HG03521 (cell line): Measurements from ENCODE around the gene PNISR.

Source experiments
- ATAC-seq: cut with Tn5 transposase; IDR thresholded peaks from one replicate; pipeline ENCODE4 v1.9.1; 2021; ENCODE audit warnings: mild to moderate bottlenecking, moderate library complexity; ENCODE audit not compliant: unreplicated experiment

Gene PNISR

DNA sequence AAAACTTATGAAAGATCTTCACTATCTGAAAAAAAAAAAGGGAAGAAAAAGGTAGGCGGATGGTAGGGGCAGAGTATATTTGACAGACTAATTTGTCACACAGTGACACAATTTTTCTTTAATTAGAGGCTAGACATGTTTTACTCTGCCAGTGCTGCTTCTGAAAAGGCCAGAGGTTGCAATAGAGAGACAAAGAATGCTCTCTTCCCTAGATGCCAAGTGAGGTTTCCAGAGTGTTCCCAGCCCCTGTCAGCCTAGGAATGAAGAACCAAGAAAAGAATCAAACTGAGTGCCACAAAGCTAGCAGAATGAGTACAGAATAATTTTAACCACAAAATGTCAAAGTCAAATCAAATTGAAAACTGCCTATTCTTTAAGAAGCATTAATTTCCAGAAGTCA is 13.0 kb downstream of the PNISR start:
- ATAC-seq = no peak

DNA sequence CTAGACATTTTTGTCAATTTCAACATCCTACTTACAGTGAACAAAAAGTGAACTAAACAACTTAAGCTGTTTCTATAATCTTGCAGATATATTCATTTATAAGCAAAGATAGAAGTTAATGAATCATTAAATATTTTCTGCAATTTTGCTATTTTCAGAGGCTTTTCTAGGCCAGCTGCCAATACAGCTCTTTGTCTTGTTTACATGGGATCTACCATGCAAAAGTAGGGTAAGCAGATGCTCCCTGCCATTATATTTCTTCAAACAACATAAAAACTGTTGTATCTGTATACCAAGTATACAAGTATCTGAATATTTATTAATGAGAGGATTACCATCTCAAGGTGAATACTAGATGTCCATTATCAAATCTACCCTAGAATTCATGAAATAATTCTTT is 15.4 kb downstream of the PNISR start:
- ATAC-seq = no peak

DNA sequence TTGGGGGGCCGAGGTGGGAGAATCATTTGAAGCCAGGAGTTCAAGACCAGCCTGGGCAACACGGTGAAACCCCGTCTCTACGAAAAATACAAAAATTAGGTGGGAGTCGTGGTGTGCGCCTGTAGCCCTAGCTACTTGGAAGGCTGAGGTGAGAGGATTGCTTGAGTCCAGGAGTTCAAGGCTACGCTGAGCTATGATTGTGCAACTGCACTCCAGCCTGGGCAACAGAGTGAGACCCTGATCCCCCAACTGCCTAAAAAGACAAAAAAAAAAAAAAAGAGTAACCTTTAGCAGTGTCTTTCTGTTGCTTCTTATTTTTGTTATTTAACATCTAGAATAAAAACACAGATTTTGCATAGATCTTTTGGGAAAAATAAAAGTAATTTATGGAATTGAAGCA is 18.0 kb downstream of the PNISR start:
- ATAC-seq = no peak

DNA sequence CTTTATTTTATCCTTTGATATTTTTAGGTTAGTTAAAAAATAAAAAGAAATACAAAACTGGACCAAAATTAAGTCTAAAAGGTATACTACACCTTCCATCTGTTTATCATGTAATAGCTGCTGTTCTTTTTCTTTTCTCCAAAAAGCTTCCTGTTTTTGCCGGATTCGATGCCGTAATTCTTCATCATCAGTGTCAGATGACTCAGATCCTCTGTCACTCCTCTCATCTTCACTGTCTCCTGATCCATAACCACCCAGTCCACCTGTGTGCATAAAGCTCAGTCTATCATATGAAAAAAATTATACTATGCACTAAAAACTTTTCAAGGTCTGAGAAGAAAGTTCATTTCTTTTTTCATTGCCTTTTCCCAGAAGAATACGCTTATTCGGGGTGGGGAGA is 22.7 kb downstream of the PNISR start:
- ATAC-seq = no peak

DNA sequence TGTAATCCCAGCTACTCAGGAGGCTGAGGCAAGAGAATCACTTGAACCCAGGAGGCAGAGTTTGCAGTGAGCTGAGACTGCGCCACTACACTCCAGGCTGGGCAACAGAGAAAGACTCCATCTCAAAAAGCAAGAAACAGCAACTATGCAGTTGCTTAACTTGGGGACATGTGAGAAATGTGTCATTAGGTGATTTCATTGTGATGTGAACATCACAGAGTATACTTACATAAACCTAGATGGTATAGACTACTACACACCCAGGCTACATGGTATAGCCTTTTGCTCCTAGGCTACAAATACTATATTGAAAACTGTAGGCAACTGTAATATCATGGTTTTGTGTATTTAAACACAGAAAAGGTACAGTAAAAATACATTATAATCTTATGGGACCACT is 27.8 kb downstream of the PNISR start:
- no peak for ATAC-seq

DNA sequence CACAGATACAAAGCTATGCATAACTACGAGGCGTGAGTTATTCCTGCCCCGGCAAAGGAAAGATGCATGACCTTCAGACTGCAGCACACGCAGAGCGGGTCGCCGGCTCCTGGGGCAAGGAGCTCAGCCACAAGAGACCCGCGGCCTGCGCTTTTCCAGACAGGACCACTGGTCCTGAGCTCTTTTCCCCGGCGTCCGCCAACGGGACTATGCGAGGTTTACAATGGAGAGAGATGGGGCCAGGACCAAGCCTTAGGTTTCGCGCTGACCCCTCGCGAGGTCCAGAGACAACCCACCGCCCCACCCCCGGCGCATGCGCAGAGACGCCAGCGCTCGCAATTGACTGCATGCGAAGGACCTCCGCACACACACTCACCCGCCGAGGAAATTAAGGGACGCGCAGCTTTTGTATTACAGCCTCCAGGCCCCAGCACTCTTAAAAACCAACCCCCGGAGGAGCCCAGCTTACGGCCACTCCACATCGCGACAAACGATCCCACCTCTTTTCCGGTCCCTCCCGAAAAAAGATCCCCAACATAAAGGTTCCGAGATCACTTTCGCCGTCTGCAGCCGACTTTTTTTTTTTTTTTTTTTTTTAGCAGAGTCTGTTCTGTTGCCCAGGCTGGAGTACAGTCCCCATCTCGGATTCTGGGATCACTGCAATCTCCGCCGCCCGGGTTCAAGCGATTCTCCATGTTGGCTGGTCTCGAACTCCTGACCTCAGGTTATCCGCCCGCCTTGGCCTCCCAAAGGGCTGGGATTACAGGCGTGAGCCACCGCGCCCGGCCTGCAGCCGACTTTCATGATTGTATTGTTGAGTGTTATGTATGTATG is 31.2 kb downstream of the PNISR start, which contains the start of gene COQ3:
TSS of gene COQ3 (minus strand) at position 498 of the 834 bp plus-strand sequence. CDS start at position 482, 16 bp downstream.
- ATAC-seq = peak; percentile 82

DNA sequence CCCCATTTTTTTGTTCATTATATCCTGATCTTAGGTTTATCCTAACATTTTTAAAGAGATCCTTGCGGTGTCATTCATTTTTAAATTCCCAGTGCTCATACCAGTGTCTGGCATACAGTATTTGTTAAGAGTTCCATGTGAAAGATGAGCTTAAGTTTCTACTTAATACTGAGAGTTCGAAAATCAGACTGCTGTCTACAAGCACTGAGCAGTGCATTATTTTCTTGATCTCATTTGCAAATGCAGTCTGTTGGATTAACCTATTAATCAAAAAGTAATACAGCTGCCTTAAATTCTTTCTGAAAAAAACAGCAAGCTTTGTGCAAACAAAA is 31.8 kb downstream of the PNISR start:
- ATAC-seq = peak; percentile 9

DNA sequence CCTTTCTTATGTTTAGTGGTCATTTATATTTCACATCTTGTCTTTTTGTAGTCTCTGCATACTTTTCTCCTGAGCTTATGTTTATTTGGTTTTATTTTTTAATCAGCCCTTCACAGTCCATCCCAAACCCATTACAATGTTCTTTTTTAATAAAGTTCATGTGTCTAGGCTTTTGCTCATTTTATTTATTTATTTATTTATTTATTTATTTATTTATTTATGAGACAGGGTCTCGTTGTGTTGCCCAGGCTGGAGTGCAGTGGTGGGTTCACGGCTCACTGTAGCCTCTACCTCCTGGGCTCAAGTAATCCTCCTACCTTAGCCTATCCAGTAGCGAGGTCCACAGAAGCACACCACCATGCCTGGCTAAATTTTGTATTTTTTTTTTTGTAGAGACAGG is 34.2 kb downstream of the PNISR start:
- ATAC-seq = no peak

DNA sequence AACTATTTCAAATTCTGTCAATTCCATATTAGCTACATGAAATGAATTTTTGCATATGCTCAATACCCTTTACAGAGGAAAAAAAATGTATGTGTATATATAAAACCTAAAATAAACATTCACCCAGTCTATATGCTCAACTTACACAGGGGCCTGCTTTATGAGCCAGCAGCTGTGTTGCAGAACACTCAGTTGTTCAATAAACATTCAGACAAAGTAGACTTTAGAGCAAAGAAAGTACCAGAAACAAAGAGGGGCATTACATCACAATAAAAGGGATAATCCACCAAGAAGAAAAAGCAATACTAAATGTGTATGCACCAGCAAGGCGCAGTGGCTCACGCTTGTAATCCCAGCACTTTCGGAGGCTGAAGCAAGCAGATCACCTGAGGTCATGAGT is 40.6 kb downstream of the PNISR start:
- ATAC-seq = no peak

DNA sequence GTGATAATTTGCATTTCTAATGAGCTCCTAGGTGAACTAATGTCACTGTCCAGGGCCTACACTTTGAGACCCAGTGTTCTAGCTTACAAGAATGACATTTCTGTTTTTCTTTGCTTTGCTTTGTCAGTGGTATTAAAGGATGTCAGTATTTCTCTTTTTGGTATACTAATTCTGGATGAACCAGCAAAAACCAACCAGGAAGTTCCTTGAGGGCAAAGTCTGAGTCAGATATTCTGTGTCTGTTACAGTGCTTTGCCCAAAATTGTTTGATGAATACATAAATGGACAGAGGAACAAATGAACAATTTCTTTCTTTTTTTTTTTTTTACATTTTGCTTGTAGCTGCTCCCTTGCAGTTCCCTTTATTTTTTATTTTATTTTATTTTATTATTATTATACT is 46.5 kb downstream of the PNISR start:
- no peak for ATAC-seq

DNA sequence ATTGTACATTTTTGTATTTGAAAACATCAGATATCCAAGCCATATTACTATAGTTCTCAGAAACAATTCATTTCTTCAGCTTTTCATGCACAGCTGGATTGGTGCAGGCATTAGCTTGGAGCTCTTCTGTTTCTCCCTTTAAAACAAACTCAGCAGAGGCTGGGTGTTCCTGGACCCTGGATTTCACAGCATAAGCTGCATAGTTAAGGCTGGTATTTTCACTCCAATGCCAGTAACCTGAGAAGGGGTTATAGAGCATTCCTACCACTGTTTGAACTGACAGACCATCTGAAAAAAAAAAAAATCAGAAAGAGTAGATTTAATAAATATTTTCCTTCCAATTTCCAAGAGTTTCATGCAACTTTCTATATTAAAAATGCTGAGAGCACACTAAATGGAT is 55.6 kb downstream of the PNISR start:
- no peak for ATAC-seq

DNA sequence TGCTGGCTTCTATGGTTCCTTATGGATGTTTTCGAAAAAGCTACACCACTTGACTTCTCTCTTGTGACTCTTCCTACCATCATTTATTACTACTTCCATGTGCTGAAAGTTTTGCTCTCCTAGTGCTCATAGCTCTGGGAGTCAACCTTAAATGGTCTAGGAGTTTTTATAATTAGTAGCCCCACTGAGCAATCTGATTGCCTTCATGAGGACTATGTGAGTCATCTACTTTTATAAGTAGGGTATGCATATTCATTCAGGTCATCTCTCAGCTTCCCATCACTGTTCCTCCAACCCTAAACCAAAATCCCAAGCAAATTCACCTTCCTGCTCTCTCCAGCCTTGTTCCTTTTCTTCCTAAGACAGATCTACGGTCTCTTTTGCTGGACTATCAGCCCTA is 58.3 kb downstream of the PNISR start:
- no peak for ATAC-seq

DNA sequence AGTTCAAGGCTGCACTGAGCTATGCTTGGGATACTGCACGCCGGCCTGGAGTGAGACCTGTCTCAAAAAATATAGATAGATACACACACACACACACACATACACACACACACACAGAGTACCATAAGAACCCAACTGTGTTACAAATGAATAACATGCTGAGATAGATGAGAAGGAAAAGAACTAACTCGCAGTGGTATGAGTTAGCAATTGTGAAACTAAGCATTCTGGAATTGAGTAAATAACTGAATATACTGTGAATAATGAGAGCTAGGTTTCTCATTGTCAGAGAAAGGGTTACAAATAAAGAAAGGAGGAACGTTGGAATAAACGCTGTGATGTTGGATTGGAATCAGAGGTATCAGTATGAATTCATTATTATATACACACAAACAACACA is 61.1 kb downstream of the PNISR start:
- ATAC-seq = peak; percentile 66

DNA sequence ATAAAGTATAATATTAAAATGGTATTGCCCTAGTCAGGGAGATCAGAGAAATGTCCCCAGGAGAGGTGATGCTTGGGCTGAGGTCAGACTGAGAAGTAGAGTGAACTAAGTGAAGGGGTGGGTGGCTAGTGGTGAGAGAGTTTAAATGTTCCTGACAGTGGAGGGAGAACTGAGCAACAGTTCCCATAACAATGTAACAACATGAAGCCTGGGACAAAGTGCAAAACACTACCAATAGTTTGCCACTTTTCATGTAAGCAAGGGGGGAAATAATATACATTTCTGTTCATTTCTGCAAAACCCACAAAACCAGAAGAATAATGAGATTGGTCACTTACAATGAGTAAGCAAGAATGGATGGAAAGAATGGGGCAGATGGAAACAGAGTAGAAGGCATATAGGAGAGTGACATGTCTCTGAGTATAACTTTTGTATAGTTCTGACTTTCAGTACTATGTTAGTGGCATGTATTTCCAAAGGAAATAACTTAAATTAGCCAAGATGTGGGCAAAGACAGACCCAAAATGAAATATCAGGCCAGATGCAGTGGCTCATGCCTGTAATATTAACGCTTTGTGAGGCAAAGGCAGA is 62.3 kb downstream of the PNISR start:
- no peak for ATAC-seq

DNA sequence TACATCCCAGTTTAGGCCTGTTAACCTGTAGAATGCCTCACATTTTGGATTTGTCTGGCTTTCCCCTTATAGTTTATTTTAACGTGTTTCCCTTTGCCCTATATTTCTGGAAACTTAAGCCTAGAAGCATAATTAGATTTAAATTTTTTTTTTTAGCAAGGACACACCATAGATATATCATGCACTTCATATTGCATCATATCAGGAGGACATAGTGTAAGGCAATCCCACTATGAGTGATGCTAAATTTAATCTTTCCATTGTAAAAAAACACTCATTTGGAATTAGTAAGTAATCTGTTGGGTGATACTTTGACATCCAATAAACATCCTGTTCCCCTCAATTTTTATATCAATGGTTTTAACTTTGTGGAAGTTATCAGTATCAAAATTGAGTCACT is 65.3 kb downstream of the PNISR start:
- no peak for ATAC-seq

DNA sequence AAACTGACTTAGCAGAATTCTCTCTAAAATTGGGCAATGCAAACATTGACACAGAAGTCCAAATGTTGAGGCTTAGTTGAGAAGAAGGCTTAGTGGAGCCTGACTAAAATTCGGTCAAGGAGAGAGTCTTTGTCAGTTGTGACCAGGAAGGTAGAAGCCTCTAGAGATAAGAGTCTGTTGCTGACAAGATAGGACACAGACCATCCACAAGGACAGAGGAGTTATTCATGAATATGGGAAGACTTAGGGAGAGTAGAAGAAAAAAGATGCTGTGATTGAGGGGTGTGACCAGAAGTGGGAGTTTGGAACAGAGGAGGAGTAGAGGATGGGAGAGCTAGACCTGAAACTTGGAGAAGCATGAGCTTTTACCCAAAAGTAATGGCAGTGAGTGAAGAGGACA is 68.5 kb downstream of the PNISR start:
- no peak for ATAC-seq

DNA sequence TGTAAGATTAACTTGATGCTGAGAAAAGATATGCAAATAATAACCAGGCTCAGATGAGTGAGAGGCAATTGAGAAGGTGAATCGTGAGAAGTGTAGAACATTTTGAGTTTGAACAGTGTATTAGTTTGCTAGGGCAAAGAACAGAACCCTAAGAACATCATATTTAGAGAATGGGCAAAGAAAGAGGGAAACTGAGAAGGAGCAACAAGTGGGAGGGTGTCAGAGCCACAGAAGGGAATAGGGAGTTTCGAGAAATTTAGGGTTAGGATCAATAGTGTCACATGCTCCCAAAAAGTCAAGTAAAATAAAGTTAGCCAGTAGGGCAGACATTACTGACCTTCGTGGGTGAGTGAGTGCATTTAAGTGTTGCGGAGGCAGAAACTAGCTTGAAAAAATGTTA is 70.1 kb downstream of the PNISR start:
- no peak for ATAC-seq

DNA sequence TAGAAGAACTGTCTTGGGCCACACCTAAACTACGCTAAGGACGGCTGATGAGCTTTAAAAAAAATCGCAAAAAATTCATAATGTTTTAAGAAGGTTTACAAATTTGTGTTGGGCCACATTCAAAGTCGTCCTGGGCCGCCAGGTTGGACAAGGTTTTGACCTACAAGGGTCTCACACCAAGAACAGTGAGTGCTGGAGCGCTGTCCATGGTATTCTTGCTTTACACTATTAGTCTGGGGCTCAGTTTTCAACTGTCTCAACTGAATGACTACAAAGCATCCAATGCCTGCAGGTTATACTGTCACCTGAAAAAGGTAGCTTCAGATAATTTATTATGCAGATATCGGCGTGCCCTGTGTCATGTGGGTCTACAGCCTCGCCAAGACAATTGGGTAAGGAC is 72.0 kb downstream of the PNISR start:
- ATAC-seq = no peak

DNA sequence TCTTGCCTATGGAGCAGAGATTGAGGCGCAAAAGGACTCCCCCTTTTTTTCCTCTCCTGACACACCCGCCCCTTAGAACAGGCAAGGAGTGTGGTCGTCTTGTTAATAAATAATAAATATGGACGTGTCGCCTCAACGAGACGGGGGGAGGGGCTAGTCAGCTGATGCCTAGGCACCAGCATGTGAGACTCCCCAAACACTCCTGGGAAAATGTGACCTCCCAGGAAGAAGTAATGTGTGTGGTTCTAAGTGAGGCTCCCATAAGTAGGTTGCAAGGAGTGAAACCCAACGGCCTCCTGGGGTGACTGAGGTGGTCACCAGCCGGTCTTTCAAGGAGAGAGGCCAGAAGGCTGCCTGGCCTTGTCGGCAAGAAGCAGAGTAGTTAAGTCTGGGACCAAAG is 74.5 kb downstream of the PNISR start:
- ATAC-seq = no peak

DNA sequence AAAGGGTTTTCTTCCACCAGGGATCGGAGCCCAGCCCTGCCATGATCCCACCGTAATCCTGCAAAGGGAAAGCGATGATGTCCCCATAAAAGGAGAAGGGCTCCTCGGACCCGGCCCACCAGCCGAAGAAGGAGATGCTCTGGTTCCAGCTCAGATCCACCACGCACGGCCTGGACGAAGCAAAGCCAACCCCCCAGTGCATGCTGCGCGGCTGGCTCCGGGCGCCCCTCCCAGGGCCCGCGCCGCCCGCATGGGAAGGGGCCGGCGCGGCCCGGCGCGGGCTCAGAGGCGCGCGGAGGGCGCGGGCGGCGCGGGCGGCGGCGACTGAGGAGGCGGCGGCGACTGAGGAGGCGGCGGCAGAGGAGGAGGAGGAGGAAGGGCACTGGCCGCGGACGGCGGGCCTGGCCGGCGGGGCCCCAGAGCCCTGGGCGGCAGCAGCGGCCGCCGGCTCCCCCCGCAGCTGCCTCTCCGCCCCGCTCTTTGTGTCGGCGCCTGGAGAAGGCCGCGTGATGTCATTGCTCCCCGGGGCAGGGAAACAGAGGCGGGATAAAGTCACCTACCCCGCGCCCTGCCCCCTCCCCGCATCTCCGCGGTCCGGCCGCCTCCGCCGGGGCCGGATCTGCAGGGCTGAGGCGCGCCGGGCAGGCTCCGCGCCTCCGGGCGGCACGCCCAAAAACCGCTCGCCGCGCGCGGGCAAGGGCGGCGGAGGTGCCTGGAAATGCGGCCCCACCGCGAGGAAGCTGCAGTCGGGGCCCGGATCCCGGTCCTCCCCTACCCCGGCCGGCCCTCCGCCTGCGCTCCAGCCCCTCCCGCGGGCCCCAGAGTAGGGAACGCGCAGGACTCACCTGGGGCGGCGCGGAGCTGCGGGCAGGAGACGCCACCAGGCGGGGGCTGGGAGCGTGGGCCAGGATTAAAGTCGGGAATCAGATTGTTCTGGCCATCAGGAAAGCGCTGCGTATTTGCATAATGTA is 75.7 kb downstream of the PNISR start, which contains the start of gene FAXC:
TSS of gene FAXC (minus strand) at position 504 of the 971 bp plus-strand sequence. CDS start at position 202, 302 bp downstream.
- no peak for ATAC-seq
